Measurements from ENCODE around the gene TNIK.
"Not testable (repeated sequence)": the region's sequence is repeated elsewhere in the genome, so short reads cannot be mapped to it uniquely, and the experiment has no call there.

- not testable (repeated sequence) for TF ChIP-seq PAX5 (IDR thresholded peaks at IDR 0.05; ENCODE audit: insufficient read depth, low read length, severe bottlenecking); POLR2A (IDR thresholded peaks at IDR 0.05; ENCODE audit: low read depth, low read length); POLR2AphosphoS5 (IDR thresholded peaks at IDR 0.05; ENCODE audit: low read depth, low read length); TAF1 (IDR thresholded peaks at IDR 0.05; ENCODE audit: low read depth, low read length); SPI1 (IDR thresholded peaks at IDR 0.05; ENCODE audit: low read depth, low read length); POU2F2 (IDR thresholded peaks at IDR 0.05; ENCODE audit: low read depth, low read length)
These were observed 93.5 kb downstream of the TNIK start for GRCh38 chr3:171366738-171367137.

Measured in GM12891 (cell line).